ENCODE measurements around the gene PTRH1.

The PTRH1 gene

GRCh38 chr9:127686461-127687393 is 28.7 kb downstream of the PTRH1 start:
- Histone ChIP-seq H3K9me3 (ENCODE audit: insufficient read depth, low read depth, low read length) (no peaks in the 10 kb centered on the region), H3K4me1 (ENCODE audit: insufficient read depth, low read length) (no peaks in the 10 kb centered on the region), H3K27ac (ENCODE audit: low read length) (no peak overlapping the region), H3K36me3 (ENCODE audit: insufficient read depth, low read depth, low read length) (peaks cover 65% of the 10 kb centered on the region), H3K27me3 (ENCODE audit: insufficient read depth, low read length) (no peaks in the 10 kb centered on the region), H3K9ac (ENCODE audit: low read depth, low read length) (no peak overlapping the region), H3K4me3 (ENCODE audit: low read length) (no peak overlapping the region)

DNA sequence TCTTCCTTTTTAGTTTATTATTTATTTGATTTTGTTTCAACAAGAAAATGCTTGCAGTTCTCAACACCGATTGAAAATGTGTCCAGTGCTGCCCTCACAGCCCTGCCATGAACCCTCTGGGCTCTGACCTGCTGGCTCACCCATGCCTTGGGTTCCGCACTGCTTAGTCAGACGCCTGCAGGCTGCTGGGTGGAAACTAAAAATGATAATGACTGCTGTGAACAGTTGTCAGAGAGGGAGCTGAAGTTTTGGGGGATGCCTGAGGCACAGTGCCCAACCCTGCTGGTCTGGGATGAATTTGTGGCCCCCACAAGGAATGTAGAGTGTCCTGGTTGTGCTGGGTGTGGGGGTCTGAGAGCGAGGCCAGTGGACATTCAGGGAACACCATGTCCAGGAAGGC is 30.9 kb downstream of the PTRH1 start:
- H3K4me3 ChIP-seq (ENCODE audit: low read length), result no peak overlapping the region
- no peak overlapping the region for H3K27ac ChIP-seq (ENCODE audit: low read length)
- no peak overlapping the region for H3K9ac ChIP-seq (ENCODE audit: low read depth, low read length)
- no peaks in the 10 kb centered on the region for H3K27me3 ChIP-seq (ENCODE audit: insufficient read depth, low read length)
- no peaks in the 10 kb centered on the region for H3K9me3 ChIP-seq (ENCODE audit: insufficient read depth, low read depth, low read length)
- peaks cover 65% of the 10 kb centered on the region for H3K36me3 ChIP-seq (ENCODE audit: insufficient read depth, low read depth, low read length)
- no peaks in the 10 kb centered on the region for H3K4me1 ChIP-seq (ENCODE audit: insufficient read depth, low read length)

- H3K9ac ChIP-seq (ENCODE audit: low read depth, low read length), result no peak overlapping the region
- H3K4me3 ChIP-seq (ENCODE audit: low read length), result no peak overlapping the region
- H3K9me3 ChIP-seq (ENCODE audit: insufficient read depth, low read depth, low read length), result no peaks in the 10 kb centered on the region
- H3K36me3 ChIP-seq (ENCODE audit: insufficient read depth, low read depth, low read length), result peaks cover 58% of the 10 kb centered on the region
- H3K4me1 ChIP-seq (ENCODE audit: insufficient read depth, low read length), result no peaks in the 10 kb centered on the region
- H3K27me3 ChIP-seq (ENCODE audit: insufficient read depth, low read length), result no peaks in the 10 kb centered on the region
- H3K27ac ChIP-seq (ENCODE audit: low read length), result no peak overlapping the region
Measured at GRCh38 chr9:127683723-127684122, 31.7 kb downstream of the PTRH1 start.

DNA sequence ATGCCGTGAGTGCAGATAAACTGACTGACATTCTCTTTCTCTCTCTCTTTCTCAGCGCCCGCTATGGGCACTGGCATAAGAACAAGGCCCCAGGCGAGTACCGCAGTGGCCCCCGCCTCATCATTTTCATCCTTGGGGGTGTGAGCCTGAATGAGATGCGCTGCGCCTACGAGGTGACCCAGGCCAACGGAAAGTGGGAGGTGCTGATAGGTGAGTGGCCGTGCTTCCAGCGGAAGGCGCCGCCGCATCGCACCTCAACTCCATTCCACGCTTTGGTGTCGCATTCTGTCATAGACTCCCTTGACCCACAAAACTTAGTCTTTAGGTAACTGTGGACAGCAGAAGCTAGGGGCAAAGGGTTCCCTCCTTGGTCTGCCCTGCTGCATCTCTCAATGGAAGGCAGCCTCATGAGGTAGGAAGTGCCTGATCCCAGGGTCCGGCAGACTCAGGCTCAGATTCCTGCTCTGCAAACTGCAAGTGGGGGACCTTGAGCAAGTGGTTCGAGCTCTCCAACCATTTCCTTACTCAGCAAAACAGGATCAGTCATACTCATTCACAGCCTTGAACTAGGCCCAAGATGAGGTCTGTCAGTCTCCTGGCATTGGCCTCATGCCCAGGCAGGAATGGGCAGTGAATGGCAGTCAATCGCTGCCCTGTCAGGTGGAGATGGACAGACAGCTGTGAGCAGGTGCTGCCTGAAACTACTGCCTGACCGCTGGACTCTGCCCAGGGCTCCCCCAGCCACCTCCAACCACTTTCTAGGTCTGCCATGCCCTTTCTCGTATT is 32.9 kb downstream of the PTRH1 start:
- Histone ChIP-seq H3K36me3 (ENCODE audit: insufficient read depth, low read depth, low read length) (peaks cover 58% of the 10 kb centered on the region), H3K9ac (ENCODE audit: low read depth, low read length) (no peak overlapping the region), H3K4me1 (ENCODE audit: insufficient read depth, low read length) (no peaks in the 10 kb centered on the region), H3K9me3 (ENCODE audit: insufficient read depth, low read depth, low read length) (no peaks in the 10 kb centered on the region), H3K27ac (ENCODE audit: low read length) (no peak overlapping the region), H3K27me3 (ENCODE audit: insufficient read depth, low read length) (no peaks in the 10 kb centered on the region), H3K4me3 (ENCODE audit: low read length) (no peak overlapping the region)

DNA sequence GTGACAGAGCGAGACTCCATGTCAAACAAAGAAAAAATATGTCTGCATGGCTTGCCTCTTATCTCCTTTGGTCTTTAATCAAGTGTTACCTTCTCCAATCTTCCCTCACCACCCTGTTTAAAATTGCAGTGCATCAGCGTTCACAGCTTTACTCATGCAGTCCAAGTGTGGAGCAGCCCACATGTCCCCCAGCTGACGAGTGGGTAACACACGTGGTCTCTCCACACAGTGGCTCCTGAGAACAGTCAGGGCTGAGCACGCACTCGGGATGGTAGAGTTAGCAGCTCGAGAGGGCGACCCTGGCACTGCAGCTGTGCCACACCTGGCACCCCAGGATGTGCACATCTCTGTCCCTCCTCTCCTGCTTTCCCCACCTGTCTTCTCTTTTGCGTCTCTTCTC is 34.6 kb downstream of the PTRH1 start:
- H3K9ac ChIP-seq (ENCODE audit: low read depth, low read length), result no peak overlapping the region

GRCh38 chr9:127680226-127680625 is 35.2 kb downstream of the PTRH1 start:
- Histone ChIP-seq H3K27ac (ENCODE audit: low read length) (no peak overlapping the region), H3K9me3 (ENCODE audit: insufficient read depth, low read depth, low read length) (no peaks in the 10 kb centered on the region), H3K4me1 (ENCODE audit: insufficient read depth, low read length) (no peaks in the 10 kb centered on the region), H3K9ac (ENCODE audit: low read depth, low read length) (no peak overlapping the region), H3K27me3 (ENCODE audit: insufficient read depth, low read length) (no peaks in the 10 kb centered on the region), H3K36me3 (ENCODE audit: insufficient read depth, low read depth, low read length) (peaks cover 61% of the 10 kb centered on the region), H3K4me3 (ENCODE audit: low read length) (no peak overlapping the region)

More for the DNA sequence above, 34.6 kb downstream of the PTRH1 start:
- no peaks in the 10 kb centered on the region for H3K9me3 ChIP-seq (ENCODE audit: insufficient read depth, low read depth, low read length)
- no peaks in the 10 kb centered on the region for H3K27me3 ChIP-seq (ENCODE audit: insufficient read depth, low read length)
- no peaks in the 10 kb centered on the region for H3K4me1 ChIP-seq (ENCODE audit: insufficient read depth, low read length)
- peaks cover 55% of the 10 kb centered on the region for H3K36me3 ChIP-seq (ENCODE audit: insufficient read depth, low read depth, low read length)
- no peak overlapping the region for H3K27ac ChIP-seq (ENCODE audit: low read length)
- H3K4me3 ChIP-seq (ENCODE audit: low read length), result no peak overlapping the region

- peaks cover 61% of the 10 kb centered on the region for H3K36me3 ChIP-seq (ENCODE audit: insufficient read depth, low read depth, low read length)
- no peak overlapping the region for H3K4me3 ChIP-seq (ENCODE audit: low read length)
- H3K4me1 ChIP-seq (ENCODE audit: insufficient read depth, low read length), result no peaks in the 10 kb centered on the region
- no peaks in the 10 kb centered on the region for H3K9me3 ChIP-seq (ENCODE audit: insufficient read depth, low read depth, low read length)
- no peaks in the 10 kb centered on the region for H3K27me3 ChIP-seq (ENCODE audit: insufficient read depth, low read length)
- H3K27ac ChIP-seq (ENCODE audit: low read length), result no peak overlapping the region
- H3K9ac ChIP-seq (ENCODE audit: low read depth, low read length), result no peak overlapping the region
Measured at GRCh38 chr9:127679506-127679905, 36.0 kb downstream of the PTRH1 start.

DNA sequence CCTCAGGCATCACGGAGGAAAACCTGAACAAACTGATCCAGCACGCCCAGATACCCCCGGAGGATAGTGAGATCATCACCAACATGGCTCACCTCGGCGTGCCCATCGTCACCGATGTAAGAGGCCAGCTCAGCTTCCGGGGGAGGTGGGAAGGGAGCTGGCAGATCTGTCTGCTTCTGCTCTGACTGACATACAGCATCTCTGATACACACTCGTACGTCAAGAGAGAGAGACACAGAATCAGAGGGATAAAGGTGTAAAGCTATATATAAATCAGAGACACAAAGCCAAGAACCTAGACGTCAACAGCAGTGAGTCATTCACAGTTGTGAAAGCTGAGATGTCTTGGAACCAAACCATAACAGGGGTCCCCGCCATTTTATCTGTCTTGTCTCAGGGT is 38.8 kb downstream of the PTRH1 start:
- Histone ChIP-seq H3K9me3 (ENCODE audit: insufficient read depth, low read depth, low read length) (no peaks in the 10 kb centered on the region), H3K27me3 (ENCODE audit: insufficient read depth, low read length) (no peaks in the 10 kb centered on the region), H3K4me3 (ENCODE audit: low read length) (no peak overlapping the region), H3K4me1 (ENCODE audit: insufficient read depth, low read length) (no peaks in the 10 kb centered on the region), H3K36me3 (ENCODE audit: insufficient read depth, low read depth, low read length) (peaks cover 62% of the 10 kb centered on the region; the same call in 1 of the 2 replicates), H3K27ac (ENCODE audit: low read length) (no peak overlapping the region), H3K9ac (ENCODE audit: low read depth, low read length) (no peak overlapping the region)

DNA sequence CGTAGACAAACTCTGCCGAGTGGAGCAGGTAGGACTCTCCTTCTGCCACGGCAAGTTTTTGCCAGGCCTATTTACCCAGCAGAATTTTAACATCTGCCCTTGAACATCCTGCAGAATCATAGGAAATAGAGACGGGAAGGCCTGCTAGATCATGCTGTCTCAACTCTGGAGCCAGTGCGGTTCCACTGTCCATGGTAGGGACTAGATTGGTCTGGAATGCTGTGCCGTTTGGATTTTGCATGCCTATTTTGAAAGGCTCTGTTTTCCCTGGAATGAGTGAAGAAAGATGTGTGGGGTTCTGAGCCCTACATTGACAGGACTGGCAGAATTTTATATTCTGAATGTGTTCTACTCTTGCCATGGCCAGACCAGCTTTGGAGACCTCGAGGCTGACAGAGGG is 42.2 kb downstream of the PTRH1 start:
- peaks cover 54% of the 10 kb centered on the region; the same call in 1 of the 2 replicates for H3K36me3 ChIP-seq (ENCODE audit: insufficient read depth, low read depth, low read length)
- H3K27ac ChIP-seq (ENCODE audit: low read length), result no peak overlapping the region
- no peak overlapping the region for H3K4me3 ChIP-seq (ENCODE audit: low read length)
- no peaks in the 10 kb centered on the region for H3K9me3 ChIP-seq (ENCODE audit: insufficient read depth, low read depth, low read length)
- no peaks in the 10 kb centered on the region for H3K27me3 ChIP-seq (ENCODE audit: insufficient read depth, low read length)
- H3K4me1 ChIP-seq (ENCODE audit: insufficient read depth, low read length), result no peaks in the 10 kb centered on the region
- H3K9ac ChIP-seq (ENCODE audit: low read depth, low read length), result no peak overlapping the region

DNA sequence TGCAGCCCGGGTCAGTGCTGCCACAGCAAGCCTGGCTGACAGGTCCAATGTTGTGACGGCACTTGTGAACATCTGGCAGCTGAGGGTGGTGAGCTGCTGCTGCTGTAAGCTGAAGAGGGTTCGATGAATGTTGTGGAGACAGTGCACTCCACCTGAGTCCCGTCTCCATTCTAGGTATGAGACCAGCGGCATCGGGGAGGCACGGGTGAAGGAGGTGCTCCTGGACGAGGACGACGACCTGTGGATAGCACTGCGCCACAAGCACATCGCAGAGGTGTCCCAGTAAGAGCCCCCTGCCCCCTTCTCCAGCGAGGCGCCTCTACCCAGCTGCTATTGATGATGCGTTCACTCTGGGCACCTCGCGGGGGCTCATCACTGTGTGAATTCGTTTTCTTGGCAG is 47.6 kb downstream of the PTRH1 start:
- peaks cover 44% of the 10 kb centered on the region for H3K36me3 ChIP-seq (ENCODE audit: insufficient read depth, low read depth, low read length)
- H3K27me3 ChIP-seq (ENCODE audit: insufficient read depth, low read length), result no peaks in the 10 kb centered on the region
- H3K9me3 ChIP-seq (ENCODE audit: insufficient read depth, low read depth, low read length), result no peaks in the 10 kb centered on the region
- no peak overlapping the region for H3K9ac ChIP-seq (ENCODE audit: low read depth, low read length)
- H3K4me3 ChIP-seq (ENCODE audit: low read length), result no peak overlapping the region
- H3K4me1 ChIP-seq (ENCODE audit: insufficient read depth, low read length), result no peaks in the 10 kb centered on the region
- no peak overlapping the region for H3K27ac ChIP-seq (ENCODE audit: low read length)

DNA sequence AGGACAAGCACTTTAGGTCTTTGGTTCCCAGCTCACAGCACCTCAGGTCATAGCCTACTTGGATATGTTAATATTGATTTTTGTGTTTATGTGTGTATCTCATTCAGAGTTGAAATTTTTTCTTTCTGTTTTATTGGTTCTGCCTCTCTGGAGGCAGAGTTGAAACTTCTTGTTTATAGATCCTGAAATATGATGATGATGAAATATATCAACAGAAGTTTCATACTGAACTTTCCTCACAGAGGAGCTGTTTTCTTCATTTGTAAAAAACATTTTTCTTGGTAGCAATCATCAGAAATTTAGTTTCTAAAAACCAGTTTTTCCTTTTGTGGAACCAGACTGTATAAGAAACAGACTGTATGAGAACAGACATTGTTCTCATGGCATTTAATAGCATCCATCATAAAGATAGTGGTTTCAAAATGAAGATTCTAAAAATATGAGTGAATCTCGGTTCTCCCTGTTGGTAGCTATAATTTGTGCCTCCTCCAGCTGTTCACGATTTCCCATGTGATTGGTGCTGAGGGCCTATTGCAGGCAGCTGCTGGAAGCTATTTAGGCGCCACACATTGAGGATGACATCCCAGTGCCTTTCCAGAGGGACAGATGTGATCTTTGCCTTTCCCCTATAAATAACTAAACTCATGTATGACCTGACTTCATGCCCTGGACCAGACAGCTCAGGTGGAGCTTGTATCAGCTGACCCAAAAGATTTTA is 48.2 kb downstream of the PTRH1 start:
- Histone ChIP-seq H3K9me3 (ENCODE audit: insufficient read depth, low read depth, low read length) (no peaks in the 10 kb centered on the region), H3K4me1 (ENCODE audit: insufficient read depth, low read length) (no peaks in the 10 kb centered on the region), H3K4me3 (ENCODE audit: low read length) (no peak overlapping the region), H3K36me3 (ENCODE audit: insufficient read depth, low read depth, low read length) (peaks cover 43% of the 10 kb centered on the region), H3K9ac (ENCODE audit: low read depth, low read length) (no peak overlapping the region), H3K27ac (ENCODE audit: low read length) (no peak overlapping the region), H3K27me3 (ENCODE audit: insufficient read depth, low read length) (no peaks in the 10 kb centered on the region)

Measured in iPS-20b (cell line).